Peyer's patch (tissue), 4 donors: ENCODE results near the gene PCDHB1. TPM values are rescaled to one million over a fixed set of nuclear protein-coding genes. Genes with fewer than 3 reads are reported as not detected.
"Not testable (repeated sequence)": the region's sequence is repeated elsewhere in the genome, so short reads cannot be mapped to it uniquely, and the experiment has no call there.

Source experiments
- DNase-seq, 3 donors: peaks; one replicate each; pipeline ENCODE4 v3.0.0-alpha.2; 2017 to 2019
- H3K27ac ChIP-seq, 4 donors: fragments of 200-600 bp; sonication (generic); one replicate each; pipeline ENCODE4 v1.5.1; 2016 to 2019
- H3K27me3 ChIP-seq, 2 donors: fragments of 200-600 bp; sonication (generic); one replicate each; pipeline ENCODE4 v1.5.1; 2019
- H3K36me3 ChIP-seq, 3 donors: fragments of 200-600 bp; sonication (generic); one replicate each; pipeline ENCODE4 v1.5.1; 2016 to 2019
- H3K4me1 ChIP-seq, 4 donors: fragments of 200-600 bp; sonication (generic); one replicate each; pipeline ENCODE4 v1.5.1; 2016 to 2019
- H3K4me3 ChIP-seq, 4 donors: fragments of 200-600 bp; sonication (generic); 1 replicate in 3 of 4; 2 replicates in 1 of 4; pipeline ENCODE4 v1.5.1; 2016 to 2019; ENCODE audit warnings: mild to moderate bottlenecking in 1 of 4
- H3K9me3 ChIP-seq, 4 donors: fragments of 200-600 bp; sonication (generic); one replicate each; pipeline ENCODE4 v1.5.1; 2016 to 2019; ENCODE audit warnings: mild to moderate bottlenecking in 1 of 4
- POLR2A ChIP-seq, 2 donors: fragments of 450-650 bp; IDR thresholded peaks; one replicate each; pipeline ENCODE4 v1.5.1; 2017; ENCODE audit warnings: antibody characterized with exemption in 2 of 2, mild to moderate bottlenecking in 2 of 2, moderate library complexity in 2 of 2
- total RNA-seq, 4 donors: library from RNA; depleted of rRNA; stranded (reverse); fragments of >200 nt; gene quantifications; one replicate each; pipeline ENCODE4 v1.1.0, GENCODE V29; 2016
- TF ChIP-seq, protein P1 (sequence below), 6 experiments: fragments of 450-650 bp in 4 of 6; fragments of 200-600 bp in 2 of 6; sonication (generic) in 1 of 6; IDR thresholded peaks; one replicate each; pipeline ENCODE4 v1.5.1; 2017 to 2019; ENCODE audit warnings: antibody characterized with exemption in 6 of 6, mild to moderate bottlenecking in 3 of 6, moderate library complexity in 1 of 6

PCDHB1 gene
- total RNA-seq, 4 donors from 2014 or later = not detected

GRCh38 chr5:141101059-141101458, 49.9 kb downstream of the PCDHB1 start:
- no peaks in the 10 kb centered on the region for H3K4me1 ChIP-seq
- peak overlapping the region in 1 of 4 donors; percentile 28 for H3K4me3 ChIP-seq
- DNase-seq = no peak
- no peak for TF ChIP-seq POLR2A (IDR thresholded peaks at IDR 0.05)
- TF ChIP-seq, protein P1, sequence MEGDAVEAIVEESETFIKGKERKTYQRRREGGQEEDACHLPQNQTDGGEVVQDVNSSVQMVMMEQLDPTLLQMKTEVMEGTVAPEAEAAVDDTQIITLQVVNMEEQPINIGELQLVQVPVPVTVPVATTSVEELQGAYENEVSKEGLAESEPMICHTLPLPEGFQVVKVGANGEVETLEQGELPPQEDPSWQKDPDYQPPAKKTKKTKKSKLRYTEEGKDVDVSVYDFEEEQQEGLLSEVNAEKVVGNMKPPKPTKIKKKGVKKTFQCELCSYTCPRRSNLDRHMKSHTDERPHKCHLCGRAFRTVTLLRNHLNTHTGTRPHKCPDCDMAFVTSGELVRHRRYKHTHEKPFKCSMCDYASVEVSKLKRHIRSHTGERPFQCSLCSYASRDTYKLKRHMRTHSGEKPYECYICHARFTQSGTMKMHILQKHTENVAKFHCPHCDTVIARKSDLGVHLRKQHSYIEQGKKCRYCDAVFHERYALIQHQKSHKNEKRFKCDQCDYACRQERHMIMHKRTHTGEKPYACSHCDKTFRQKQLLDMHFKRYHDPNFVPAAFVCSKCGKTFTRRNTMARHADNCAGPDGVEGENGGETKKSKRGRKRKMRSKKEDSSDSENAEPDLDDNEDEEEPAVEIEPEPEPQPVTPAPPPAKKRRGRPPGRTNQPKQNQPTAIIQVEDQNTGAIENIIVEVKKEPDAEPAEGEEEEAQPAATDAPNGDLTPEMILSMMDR (IDR thresholded peaks at IDR 0.05) = no peak
- H3K27ac ChIP-seq = no peak overlapping the region
- peaks cover 0 to 4% (median 0%) of the 10 kb centered on the region in 4 donors for H3K9me3 ChIP-seq
- no peaks in the 10 kb centered on the region for H3K36me3 ChIP-seq
- H3K27me3 ChIP-seq = no peaks in the 10 kb centered on the region

DNA sequence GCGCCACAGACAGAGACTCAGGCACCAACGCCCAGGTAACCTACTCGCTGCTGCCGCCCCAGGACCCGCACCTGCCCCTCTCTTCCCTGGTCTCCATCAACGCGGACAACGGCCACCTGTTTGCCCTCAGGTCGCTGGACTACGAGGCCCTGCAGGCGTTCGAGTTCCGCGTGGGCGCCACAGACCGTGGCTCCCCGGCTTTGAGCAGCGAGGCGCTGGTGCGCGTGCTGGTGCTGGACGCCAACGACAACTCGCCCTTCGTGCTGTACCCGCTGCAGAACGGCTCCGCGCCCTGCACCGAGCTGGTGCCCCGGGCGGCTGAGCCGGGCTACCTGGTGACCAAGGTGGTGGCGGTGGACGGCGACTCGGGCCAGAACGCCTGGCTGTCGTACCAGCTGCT, 50.9 kb downstream of the PCDHB1 start:
- not testable (repeated sequence) for H3K4me3 ChIP-seq, H3K27ac ChIP-seq, H3K9me3 ChIP-seq, H3K27me3 ChIP-seq, H3K4me1 ChIP-seq, H3K36me3 ChIP-seq, DNase-seq

DNA sequence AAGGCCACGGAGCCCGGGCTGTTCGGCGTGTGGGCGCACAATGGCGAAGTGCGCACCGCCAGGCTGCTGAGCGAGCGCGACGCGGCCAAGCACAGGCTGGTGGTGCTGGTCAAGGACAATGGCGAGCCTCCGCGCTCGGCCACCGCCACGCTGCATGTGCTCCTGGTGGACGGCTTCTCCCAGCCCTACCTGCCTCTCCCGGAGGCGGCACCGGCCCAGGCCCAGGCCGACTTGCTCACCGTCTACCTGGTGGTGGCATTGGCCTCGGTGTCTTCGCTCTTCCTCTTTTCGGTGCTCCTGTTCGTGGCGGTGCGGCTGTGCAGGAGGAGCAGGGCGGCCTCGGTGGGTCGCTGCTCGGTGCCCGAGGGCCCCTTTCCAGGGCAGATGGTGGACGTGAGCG, 51.3 kb downstream of the PCDHB1 start:
- not testable (repeated sequence) for H3K9me3 ChIP-seq, H3K36me3 ChIP-seq, H3K4me1 ChIP-seq, DNase-seq, H3K27me3 ChIP-seq, H3K4me3 ChIP-seq, H3K27ac ChIP-seq

GRCh38 chr5:141105350-141105749, 54.2 kb downstream of the PCDHB1 start:
- no peak for DNase-seq
- Histone ChIP-seq H3K27ac (no peak overlapping the region), H3K9me3 (peaks cover 0 to 7% (median 0%) of the 10 kb centered on the region in 4 donors), H3K27me3 (no peaks in the 10 kb centered on the region), H3K4me1 (no peaks in the 10 kb centered on the region), H3K4me3 (no peak overlapping the region), H3K36me3 (no peaks in the 10 kb centered on the region)
- TF ChIP-seq POLR2A (IDR thresholded peaks at IDR 0.05) = no peak
- TF ChIP-seq, protein P1 (IDR thresholded peaks at IDR 0.05) = no peak

Other genes starting within 250 kb of the PCDHB1 start
- gene PCDHA4, start 244.3 kb upstream of the PCDHB1 start, total RNA-seq = 1 to 10 TPM in 1 of 4 donors, under 1 TPM in 1, not detected in 2; 0.54 to 2.6 TPM
- gene PCDHA5, start 229.8 kb upstream of the PCDHB1 start, total RNA-seq = under 1 TPM in 3 of 4 donors, not detected in 1; 0.27 to 0.88 (median 0.38) TPM
- under 1 TPM in 3 of 4 donors, not detected in 1; 0.35 to 0.57 (median 0.54) TPM for gene PCDHA6, start 223.4 kb upstream of the PCDHB1 start, total RNA-seq
- 1 to 10 TPM in 2 of 4 donors, under 1 TPM in 1, not detected in 1; 0.27 to 1.7 (median 1.2) TPM for gene PCDHA7, start 217.1 kb upstream of the PCDHB1 start, total RNA-seq
- 1 to 10 TPM in 1 of 4 donors, not detected in 3; 5.0 TPM for gene PCDHA8, start 210.2 kb upstream of the PCDHB1 start, total RNA-seq
- under 1 TPM in 1 of 4 donors, not detected in 3; 0.83 TPM for gene PCDHA9, start 203.0 kb upstream of the PCDHB1 start, total RNA-seq
- gene PCDHA10, start 195.5 kb upstream of the PCDHB1 start, total RNA-seq = 1 to 10 TPM in 1 of 4 donors, under 1 TPM in 3; 0.38 to 5.8 (median 0.46) TPM
- gene PCDHA11, start 182.4 kb upstream of the PCDHB1 start, total RNA-seq = 1 to 10 TPM in 1 of 4 donors, under 1 TPM in 3; 0.27 to 5.8 (median 0.40) TPM
- gene PCDHA12, start 176.1 kb upstream of the PCDHB1 start, total RNA-seq = 1 to 10 TPM in 1 of 4 donors, under 1 TPM in 2, not detected in 1; 0.27 to 1.1 (median 0.83) TPM
- gene PCDHA13, start 169.2 kb upstream of the PCDHB1 start, total RNA-seq = 1 to 10 TPM in 1 of 4 donors, under 1 TPM in 1, not detected in 2; 0.27 to 3.3 TPM
- gene PCDHAC1, start 125.1 kb upstream of the PCDHB1 start, total RNA-seq = 1 to 10 TPM in 1 of 4 donors, under 1 TPM in 1, not detected in 2; 0.54 to 2.5 TPM
- gene PCDHAC2, start 84.9 kb upstream of the PCDHB1 start, total RNA-seq = 1 to 10 TPM in 1 of 4 donors, under 1 TPM in 3; 0.18 to 1.7 (median 0.43) TPM
- 1 to 10 TPM in 1 of 4 donors, under 1 TPM in 3; 0.35 to 1.3 (median 0.65) TPM for gene PCDHB2, start 43.2 kb downstream of the PCDHB1 start, total RNA-seq
- gene PCDHB3, start 49.1 kb downstream of the PCDHB1 start, total RNA-seq = 1 to 10 TPM in 2 of 4 donors, under 1 TPM in 1, not detected in 1; 0.70 to 4.1 (median 1.1) TPM
- gene PCDHB4, start 70.4 kb downstream of the PCDHB1 start, total RNA-seq = 1 to 10 TPM in 2 of 4 donors, under 1 TPM in 1, not detected in 1; 0.80 to 6.6 (median 1.2) TPM
- gene PCDHB5, start 83.8 kb downstream of the PCDHB1 start, total RNA-seq = under 1 TPM in 1 of 4 donors, not detected in 3; 0.18 TPM
- gene PCDHB6, start 98.7 kb downstream of the PCDHB1 start, total RNA-seq = under 1 TPM in 1 of 4 donors, not detected in 3; 0.54 TPM
- gene PCDHB7, start 121.3 kb downstream of the PCDHB1 start, total RNA-seq = under 1 TPM in 2 of 4 donors, not detected in 2; 0.53 to 0.54 TPM
- not detected for gene PCDHB8, start 126.4 kb downstream of the PCDHB1 start, total RNA-seq
- 1 to 10 TPM in 1 of 4 donors, under 1 TPM in 2, not detected in 1; 0.35 to 5.8 (median 0.40) TPM for gene PCDHB16, start 131.0 kb downstream of the PCDHB1 start, total RNA-seq
- gene PCDHB9, start 135.8 kb downstream of the PCDHB1 start, total RNA-seq = 1 to 10 TPM in 1 of 4 donors, under 1 TPM in 3; 0.18 to 1.7 (median 0.39) TPM
- under 1 TPM in 3 of 4 donors, not detected in 1; 0.54 to 0.83 (median 0.76) TPM for gene PCDHB10, start 141.0 kb downstream of the PCDHB1 start, total RNA-seq
- 1 to 10 TPM in 1 of 4 donors, under 1 TPM in 1, not detected in 2; 0.27 to 2.8 TPM for gene PCDHB11, start 148.3 kb downstream of the PCDHB1 start, total RNA-seq
- gene PCDHB12, start 157.3 kb downstream of the PCDHB1 start, total RNA-seq = 1 to 10 TPM in 1 of 4 donors, under 1 TPM in 3; 0.35 to 4.1 (median 0.88) TPM
- gene PCDHB13, start 162.5 kb downstream of the PCDHB1 start, total RNA-seq = under 1 TPM; 0.13 to 0.83 (median 0.32) TPM
- gene PCDHB14, start 172.0 kb downstream of the PCDHB1 start, total RNA-seq = 1 to 10 TPM in 1 of 4 donors, under 1 TPM in 2, not detected in 1; 0.19 to 1.1 (median 0.54) TPM
- gene PCDHB15, start 194.0 kb downstream of the PCDHB1 start, total RNA-seq = under 1 TPM in 2 of 4 donors, not detected in 2; 0.27 to 0.35 TPM